Germinal center (tissue), 1 donor: ENCODE results near the gene MDGA2.
A peak's percentile ranks its signal among the peaks of the same experiment; 100 is the strongest.
"Not testable (repeated sequence)": the region's sequence is repeated elsewhere in the genome, so short reads cannot be mapped to it uniquely, and the experiment has no call there.

Experiments used
- DNase-seq: peaks from one replicate; pipeline ENCODE4 v3.0.0; 2012; ENCODE audit warnings: mixed read lengths, low spot score

The MDGA2 gene

GRCh38 chr14:47675466-47676314, at the start of gene MDGA2:
MDGA2 (minus strand) TSS chr14:47675605.
- peak; percentile 10 for DNase-seq

GRCh38 chr14:47722929-47723693, 47.7 kb upstream of the MDGA2 start:
- no peak for DNase-seq

GRCh38 chr14:47720281-47720680, 44.9 kb upstream of the MDGA2 start:
- DNase-seq = no peak

GRCh38 chr14:47715330-47715729, 39.9 kb upstream of the MDGA2 start:
- DNase-seq = no peak

- no peak for DNase-seq
Observed at GRCh38 chr14:47710581-47710980, 35.2 kb upstream of the MDGA2 start.

GRCh38 chr14:47705683-47706082, 30.3 kb upstream of the MDGA2 start:
- DNase-seq = no peak

GRCh38 chr14:47691829-47692228, 16.4 kb upstream of the MDGA2 start:
- DNase-seq = no peak

GRCh38 chr14:47678993-47679392, 3.6 kb upstream of the MDGA2 start:
- DNase-seq = no peak

GRCh38 chr14:47678157-47678556, 2.8 kb upstream of the MDGA2 start:
- no peak for DNase-seq

- DNase-seq = no peak
Observed at GRCh38 chr14:47676315-47676617, 861 bp upstream of the MDGA2 start.

GRCh38 chr14:47674543-47675465, 601 bp downstream of the MDGA2 start:
- no peak for DNase-seq

- DNase-seq = no peak
Observed at GRCh38 chr14:47674148-47674542, 1.3 kb downstream of the MDGA2 start.

GRCh38 chr14:47665337-47666134, 9.9 kb downstream of the MDGA2 start:
- DNase-seq = no peak

GRCh38 chr14:47662466-47662865, 12.9 kb downstream of the MDGA2 start:
- no peak for DNase-seq

GRCh38 chr14:47660158-47660557, 15.2 kb downstream of the MDGA2 start:
- DNase-seq = no peak

GRCh38 chr14:47658041-47658440, 17.4 kb downstream of the MDGA2 start:
- no peak for DNase-seq

- DNase-seq = no peak
Observed at GRCh38 chr14:47657143-47657542, 18.3 kb downstream of the MDGA2 start.

GRCh38 chr14:47651337-47651736, 24.1 kb downstream of the MDGA2 start:
- no peak for DNase-seq

GRCh38 chr14:47637753-47638152, 37.7 kb downstream of the MDGA2 start:
- no peak for DNase-seq

- DNase-seq = no peak
Observed at GRCh38 chr14:47626151-47627035, 49.0 kb downstream of the MDGA2 start.

GRCh38 chr14:47624126-47624525, 51.3 kb downstream of the MDGA2 start:
- DNase-seq = not testable (repeated sequence)
